WTC11 (cell line): ENCODE data around the gene ARHGAP18.

Source experiments
- CTCF ChIP-seq: fragments of 200-600 bp; IDR thresholded peaks from 2 replicates; pipeline ENCODE4 v1.8.0; 2022; ENCODE audit warnings: antibody characterized with exemption
- E2F4 ChIP-seq: sonication (generic); formaldehyde crosslinking; IDR thresholded peaks from 2 replicates; pipeline ENCODE4 v1.8.1; 2022; ENCODE audit warnings: low read depth, mild to moderate bottlenecking, moderate library complexity, missing genetic modification reagents, borderline replicate concordance
- ERG ChIP-seq: fragments of 250-450 bp; sonication (Bioruptor Pico); IDR thresholded peaks from 2 replicates; pipeline ENCODE4 v1.8.0; 2021; ENCODE audit warnings: mild to moderate bottlenecking
- ZNF281 ChIP-seq: sonication (generic); formaldehyde crosslinking; IDR thresholded peaks from 2 replicates; pipeline ENCODE4 v1.8.0; 2023; ENCODE audit warnings: mild to moderate bottlenecking, missing genetic modification reagents
- ZNF396 ChIP-seq: fragments of 250-450 bp; sonication (Bioruptor Pico); IDR thresholded peaks from 2 replicates; pipeline ENCODE4 v1.8.0; 2021; ENCODE audit warnings: mild to moderate bottlenecking, moderate library complexity, borderline replicate concordance

- TF ChIP-seq CTCF (no peak), ZNF281 (no peak), E2F4 (no peak), ERG (CRISPR knock-in tag) (no peak), ZNF396 (CRISPR knock-in tag) (no peak)
Measured at GRCh38 chr6:129710450-129711270, 683 bp upstream of the ARHGAP18 start.
